ENCODE measurements around the gene ITGAE. TPM values are rescaled to one million over a fixed set of nuclear protein-coding genes. Genes with fewer than 3 reads are reported as not detected.

ITGAE gene
- total RNA-seq, 1 experiment from 2014 or later, result 20.9 TPM

GRCh38 chr17:3812284-3812683, 11.3 kb upstream of the ITGAE start:
- Histone ChIP-seq H3K36me3 (ENCODE audit: control insufficient read depth, insufficient read depth, low read length) (peaks cover 5% of the 10 kb centered on the region; the same call in 1 of the 2 replicates), H3K9me3 (ENCODE audit: control insufficient read depth, insufficient read depth, low read depth, low read length) (no peaks in the 10 kb centered on the region)

DNA sequence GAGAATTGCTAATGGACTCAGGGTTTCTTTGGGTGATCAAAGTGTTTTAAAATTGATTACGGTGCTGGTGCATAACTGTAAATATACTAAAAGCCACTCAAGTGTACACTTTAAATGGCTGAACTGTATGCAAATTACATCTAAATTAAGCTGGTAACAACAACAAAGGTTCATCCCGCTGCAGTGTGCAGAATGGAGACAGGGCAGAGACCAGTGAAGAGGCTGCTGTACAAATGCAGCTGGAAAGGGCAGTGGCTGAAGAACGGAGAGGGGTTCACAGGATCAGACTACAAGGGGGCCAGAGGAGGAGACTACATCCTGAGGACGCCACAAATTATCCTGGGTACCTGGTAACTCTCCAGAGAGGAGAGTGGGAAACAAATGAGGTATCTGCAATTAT, 9.0 kb upstream of the ITGAE start:
- no peaks in the 10 kb centered on the region for H3K9me3 ChIP-seq (ENCODE audit: control insufficient read depth, insufficient read depth, low read depth, low read length)
- no peak for ATAC-seq
- ChIA-PET CTCF (no interaction called here), POLR2A (no interaction called here)
- intact Hi-C loops (cut with micrococcal nuclease; ENCODE audit: unreplicated experiment) (no loop called here), in situ Hi-C loops (cut with HindIII; ENCODE audit: low pct_unique_long_range_greater_than_20kb, low sequenced_read_pairs) (no loop called here)
- no peak overlapping the region for H3K4me3 ChIP-seq (ENCODE audit: low read depth in 2 of 2, low read length in 2 of 2)
- DNase-seq (ENCODE audit: low read depth, low spot score), result no peak
- no peak overlapping the region for H3K27ac ChIP-seq (ENCODE audit: low read length)
- no TSS peak for BruUV-seq (replicated peaks)
- no peaks in the 10 kb centered on the region for H3K36me3 ChIP-seq (ENCODE audit: control insufficient read depth, insufficient read depth, low read length)
- no peaks in the 10 kb centered on the region for H3K27me3 ChIP-seq (ENCODE audit: control insufficient read depth, insufficient read depth, low read length)
- no peak for TF ChIP-seq POLR2AphosphoS5 (IDR thresholded peaks at IDR 0.05; ENCODE audit: low read depth, low read length)
- TF ChIP-seq SIN3A (IDR thresholded peaks at IDR 0.05; ENCODE audit: borderline replicate concordance, insufficient read depth, low read depth, low read length), result no peak
- TF ChIP-seq, protein P1, sequence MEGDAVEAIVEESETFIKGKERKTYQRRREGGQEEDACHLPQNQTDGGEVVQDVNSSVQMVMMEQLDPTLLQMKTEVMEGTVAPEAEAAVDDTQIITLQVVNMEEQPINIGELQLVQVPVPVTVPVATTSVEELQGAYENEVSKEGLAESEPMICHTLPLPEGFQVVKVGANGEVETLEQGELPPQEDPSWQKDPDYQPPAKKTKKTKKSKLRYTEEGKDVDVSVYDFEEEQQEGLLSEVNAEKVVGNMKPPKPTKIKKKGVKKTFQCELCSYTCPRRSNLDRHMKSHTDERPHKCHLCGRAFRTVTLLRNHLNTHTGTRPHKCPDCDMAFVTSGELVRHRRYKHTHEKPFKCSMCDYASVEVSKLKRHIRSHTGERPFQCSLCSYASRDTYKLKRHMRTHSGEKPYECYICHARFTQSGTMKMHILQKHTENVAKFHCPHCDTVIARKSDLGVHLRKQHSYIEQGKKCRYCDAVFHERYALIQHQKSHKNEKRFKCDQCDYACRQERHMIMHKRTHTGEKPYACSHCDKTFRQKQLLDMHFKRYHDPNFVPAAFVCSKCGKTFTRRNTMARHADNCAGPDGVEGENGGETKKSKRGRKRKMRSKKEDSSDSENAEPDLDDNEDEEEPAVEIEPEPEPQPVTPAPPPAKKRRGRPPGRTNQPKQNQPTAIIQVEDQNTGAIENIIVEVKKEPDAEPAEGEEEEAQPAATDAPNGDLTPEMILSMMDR (IDR thresholded peaks at IDR 0.05), result no peak
- H3K4me1 ChIP-seq (ENCODE audit: control insufficient read depth, insufficient read depth, low read length), result no peaks in the 10 kb centered on the region

More at GRCh38 chr17:3812284-3812683, 11.3 kb upstream of the ITGAE start:
- TSS peak; percentile 65 for BruUV-seq (replicated peaks)
- DNase-seq (ENCODE audit: low read depth, low spot score), result no peak
- Histone ChIP-seq H3K27me3 (ENCODE audit: control insufficient read depth, insufficient read depth, low read length) (no peaks in the 10 kb centered on the region), H3K4me1 (ENCODE audit: control insufficient read depth, insufficient read depth, low read length) (no peaks in the 10 kb centered on the region), H3K27ac (ENCODE audit: low read length) (no peak overlapping the region), H3K4me3 (ENCODE audit: low read depth in 2 of 2, low read length in 2 of 2) (no peak overlapping the region)
- in situ Hi-C loops (cut with HindIII; ENCODE audit: low pct_unique_long_range_greater_than_20kb, low sequenced_read_pairs), result no loop called here
- ChIA-PET CTCF (no interaction called here), POLR2A (no interaction called here)
- TF ChIP-seq, protein P1 (IDR thresholded peaks at IDR 0.05), result no peak
- TF ChIP-seq, protein P2, sequence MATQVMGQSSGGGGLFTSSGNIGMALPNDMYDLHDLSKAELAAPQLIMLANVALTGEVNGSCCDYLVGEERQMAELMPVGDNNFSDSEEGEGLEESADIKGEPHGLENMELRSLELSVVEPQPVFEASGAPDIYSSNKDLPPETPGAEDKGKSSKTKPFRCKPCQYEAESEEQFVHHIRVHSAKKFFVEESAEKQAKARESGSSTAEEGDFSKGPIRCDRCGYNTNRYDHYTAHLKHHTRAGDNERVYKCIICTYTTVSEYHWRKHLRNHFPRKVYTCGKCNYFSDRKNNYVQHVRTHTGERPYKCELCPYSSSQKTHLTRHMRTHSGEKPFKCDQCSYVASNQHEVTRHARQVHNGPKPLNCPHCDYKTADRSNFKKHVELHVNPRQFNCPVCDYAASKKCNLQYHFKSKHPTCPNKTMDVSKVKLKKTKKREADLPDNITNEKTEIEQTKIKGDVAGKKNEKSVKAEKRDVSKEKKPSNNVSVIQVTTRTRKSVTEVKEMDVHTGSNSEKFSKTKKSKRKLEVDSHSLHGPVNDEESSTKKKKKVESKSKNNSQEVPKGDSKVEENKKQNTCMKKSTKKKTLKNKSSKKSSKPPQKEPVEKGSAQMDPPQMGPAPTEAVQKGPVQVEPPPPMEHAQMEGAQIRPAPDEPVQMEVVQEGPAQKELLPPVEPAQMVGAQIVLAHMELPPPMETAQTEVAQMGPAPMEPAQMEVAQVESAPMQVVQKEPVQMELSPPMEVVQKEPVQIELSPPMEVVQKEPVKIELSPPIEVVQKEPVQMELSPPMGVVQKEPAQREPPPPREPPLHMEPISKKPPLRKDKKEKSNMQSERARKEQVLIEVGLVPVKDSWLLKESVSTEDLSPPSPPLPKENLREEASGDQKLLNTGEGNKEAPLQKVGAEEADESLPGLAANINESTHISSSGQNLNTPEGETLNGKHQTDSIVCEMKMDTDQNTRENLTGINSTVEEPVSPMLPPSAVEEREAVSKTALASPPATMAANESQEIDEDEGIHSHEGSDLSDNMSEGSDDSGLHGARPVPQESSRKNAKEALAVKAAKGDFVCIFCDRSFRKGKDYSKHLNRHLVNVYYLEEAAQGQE (IDR thresholded peaks at IDR 0.05; ENCODE audit: insufficient read depth in 1 of 2, low read depth in 2 of 2, low read length in 1 of 2), result no peak
- TF ChIP-seq SIN3A (IDR thresholded peaks at IDR 0.05; ENCODE audit: borderline replicate concordance, insufficient read depth, low read depth, low read length) (no peak), TCF7L2 (IDR thresholded peaks at IDR 0.05; ENCODE audit: low read depth, low read length) (no peak), POLR2AphosphoS5 (IDR thresholded peaks at IDR 0.05; ENCODE audit: low read depth, low read length) (no peak)
- intact Hi-C loops (cut with micrococcal nuclease; ENCODE audit: unreplicated experiment), result no loop called here
- ATAC-seq, result no peak

All from Panc1 (cell line).